Stimulated activated CD4-positive, alpha-beta T cell treated with anti-CD3 and anti-CD28 coated beads, Interleukin-1b, Interleukin-23, amount 100 ng/mL, for 1 hour (primary cell): ENCODE measurements around the gene NPEPL1.
"Not testable (repeated sequence)": the region's sequence is repeated elsewhere in the genome, so short reads cannot be mapped to it uniquely, and the experiment has no call there.

Experiments used
- DNase-seq, 2 donors: peaks; one replicate each; pipeline ENCODE4 v3.0.0-alpha.2; 2020; ENCODE audit warnings: low read depth in 2 of 2

The NPEPL1 gene

DNA sequence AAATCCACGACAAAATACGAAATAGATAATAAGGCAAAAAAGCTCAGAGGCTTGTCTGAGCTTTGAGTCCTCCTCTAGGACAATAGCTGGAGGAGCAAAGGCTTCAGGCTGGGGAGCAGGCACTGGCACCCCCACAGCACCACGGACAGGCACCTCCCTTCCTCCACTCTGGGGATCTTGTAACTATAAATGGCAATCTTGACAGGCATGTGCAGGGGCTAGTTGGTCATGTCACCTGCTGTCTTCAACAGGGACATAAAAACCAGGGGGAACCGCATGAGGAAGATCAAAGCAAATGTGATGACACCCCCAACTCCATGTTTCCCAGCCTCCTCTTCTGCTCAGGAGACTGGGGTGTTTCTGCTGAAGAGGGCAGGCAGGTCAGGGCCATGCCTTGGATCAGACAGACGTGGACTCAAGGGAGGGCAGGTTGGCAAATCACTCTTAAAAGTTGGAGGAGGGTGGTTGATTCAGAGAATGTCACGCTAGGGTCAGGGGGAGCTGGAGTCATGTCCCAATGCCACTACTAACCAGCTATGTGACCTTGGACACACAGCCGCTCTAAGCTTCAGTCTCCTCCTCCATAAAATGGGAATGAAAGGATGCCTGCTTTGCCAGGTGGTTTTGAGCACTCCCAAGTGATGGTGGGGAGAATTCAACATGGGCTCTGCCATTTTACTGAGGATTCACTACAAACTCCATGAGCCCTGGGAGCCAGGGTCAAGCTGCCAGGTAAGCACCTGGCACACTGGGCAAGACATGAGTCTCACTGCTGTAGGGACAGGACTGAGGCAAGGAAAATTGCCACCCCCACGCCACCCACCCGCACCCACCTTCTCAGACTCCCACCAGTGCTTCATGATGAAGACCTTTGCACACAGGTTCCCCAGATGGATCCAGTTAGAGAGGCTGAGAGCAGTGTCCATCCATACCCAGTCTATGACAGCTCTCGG lies 48.0 kb downstream of the NPEPL1 start:
- no peak for DNase-seq

DNA sequence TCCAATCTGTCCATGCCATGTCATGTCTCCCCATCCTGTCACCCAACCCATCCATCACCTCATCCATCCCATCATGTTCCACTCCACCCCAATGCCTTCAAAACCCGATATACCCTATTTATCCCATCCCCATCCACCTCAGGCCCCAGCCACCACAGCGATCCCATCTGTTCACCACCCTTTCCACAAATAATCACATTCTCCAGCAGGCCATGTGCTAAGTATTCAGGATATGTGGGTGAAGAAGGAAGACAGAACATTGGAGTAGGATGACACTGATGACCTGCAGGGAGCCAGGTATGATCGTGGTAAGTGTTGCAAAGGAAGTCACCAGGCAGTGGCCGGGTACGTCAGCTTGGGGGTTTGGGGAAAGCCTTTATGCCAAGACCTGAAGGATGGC lies 48.8 kb downstream of the NPEPL1 start:
- no peak for DNase-seq

DNA sequence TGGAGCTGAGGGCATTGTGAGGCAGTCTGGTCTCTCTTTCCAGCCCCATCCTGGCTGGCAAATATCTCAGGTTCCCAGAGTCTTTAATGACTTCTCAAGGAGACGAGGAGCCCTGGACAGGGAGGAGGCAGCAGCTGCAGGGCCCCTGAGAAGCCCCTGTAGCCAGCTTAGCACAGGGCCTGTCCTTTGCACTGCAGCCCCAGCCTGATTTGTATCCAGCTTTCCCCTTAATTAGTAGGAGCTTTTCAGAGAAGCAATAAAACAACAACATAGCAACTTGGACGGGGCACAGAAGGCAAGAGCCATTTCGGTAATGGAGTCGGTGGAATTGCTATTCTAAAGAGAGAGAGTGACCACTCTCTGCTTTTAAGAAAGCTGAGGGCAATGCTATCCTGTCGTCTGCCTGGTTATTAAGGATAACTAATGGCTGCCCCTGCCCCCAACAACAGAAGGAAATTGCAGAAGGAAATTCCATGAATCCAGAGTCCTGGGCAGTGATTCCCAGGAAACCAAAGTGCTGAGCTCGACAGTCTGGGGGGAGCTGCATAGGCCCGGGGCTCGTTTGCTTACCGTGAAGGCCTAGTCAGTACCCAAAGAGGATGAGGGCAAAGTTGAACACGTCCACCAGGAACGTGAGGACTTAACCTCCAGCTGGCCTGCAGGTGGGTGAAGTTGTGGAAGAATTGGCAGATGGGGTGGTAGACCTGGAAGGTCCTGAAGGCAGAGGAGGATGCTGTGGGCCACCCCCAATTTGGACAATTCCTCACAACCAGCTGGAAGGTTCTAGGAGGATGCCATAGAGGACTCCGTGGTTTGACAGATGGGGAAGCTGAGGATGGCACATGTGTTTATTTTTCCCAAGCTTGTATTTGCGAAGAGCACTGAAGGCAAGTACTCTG lies 50.3 kb downstream of the NPEPL1 start:
- no peak for DNase-seq

DNA sequence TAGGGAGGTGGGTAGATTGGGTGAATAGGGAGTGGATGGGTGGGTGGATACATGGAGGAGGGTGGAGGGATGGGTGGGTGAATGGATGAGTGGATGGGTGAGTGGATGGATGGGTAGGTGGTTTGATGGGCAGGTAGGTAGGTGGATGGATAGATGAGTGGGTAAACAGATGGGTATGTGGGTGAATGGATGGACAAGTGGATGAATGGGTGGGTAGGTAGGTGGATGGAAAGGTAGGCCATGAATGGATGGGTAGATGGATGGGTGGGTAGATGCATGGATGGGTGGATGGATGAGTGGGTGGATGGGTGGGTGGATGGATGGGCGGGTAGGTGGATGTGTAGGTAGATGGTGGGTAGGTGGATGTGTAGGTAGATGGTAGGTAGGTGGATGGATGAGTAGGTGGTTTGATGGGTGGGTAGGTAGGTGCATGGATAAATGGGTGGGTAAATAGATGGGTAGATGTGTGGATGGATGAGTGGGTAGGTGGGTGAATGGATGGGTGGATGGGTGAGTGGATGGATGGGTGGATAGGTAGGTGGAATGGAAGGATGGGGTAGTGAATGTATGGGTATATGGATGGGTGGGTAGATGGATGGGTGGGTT lies 51.4 kb downstream of the NPEPL1 start:
- DNase-seq, result no peak

DNA sequence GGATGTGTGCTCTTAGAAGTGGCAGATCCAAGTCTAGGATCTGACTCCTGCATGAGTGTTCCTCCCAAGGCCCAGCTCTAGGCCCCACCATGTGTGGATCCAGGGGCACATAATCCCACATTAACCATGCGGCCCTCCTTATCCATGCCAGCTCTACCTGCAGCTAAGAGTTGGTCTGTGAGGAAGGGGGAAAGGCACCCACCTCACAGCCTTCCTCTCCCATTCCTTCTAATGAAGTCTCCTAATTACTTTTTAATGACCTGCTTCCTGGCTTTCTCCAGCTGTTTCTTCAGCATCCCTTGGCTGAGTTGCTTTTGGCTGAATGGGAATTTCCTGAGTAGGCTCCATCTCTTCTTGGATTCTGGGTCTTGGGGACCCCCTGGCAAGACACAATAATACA lies 52.2 kb downstream of the NPEPL1 start:
- no peak for DNase-seq

DNA sequence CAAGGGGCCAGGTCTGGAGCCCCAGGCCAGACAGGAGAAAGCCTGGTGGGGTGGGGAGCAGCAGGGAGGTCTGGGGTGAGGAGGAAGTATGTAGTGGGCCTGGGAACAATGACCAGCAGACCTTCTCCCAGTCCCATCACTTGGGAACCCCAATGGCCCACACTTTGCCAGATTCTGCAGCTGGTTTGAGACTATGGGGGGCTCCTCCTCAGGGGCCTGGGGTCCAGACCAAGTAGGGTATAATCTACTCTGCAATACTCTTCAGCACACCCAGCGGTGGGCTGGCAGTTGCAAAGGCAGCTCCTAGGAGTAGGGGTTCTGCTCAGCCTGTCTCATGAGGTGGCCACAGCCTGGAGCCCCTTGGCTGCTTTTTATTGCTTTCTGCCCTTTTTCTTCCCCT lies 52.8 kb downstream of the NPEPL1 start:
- no peak for DNase-seq

DNA sequence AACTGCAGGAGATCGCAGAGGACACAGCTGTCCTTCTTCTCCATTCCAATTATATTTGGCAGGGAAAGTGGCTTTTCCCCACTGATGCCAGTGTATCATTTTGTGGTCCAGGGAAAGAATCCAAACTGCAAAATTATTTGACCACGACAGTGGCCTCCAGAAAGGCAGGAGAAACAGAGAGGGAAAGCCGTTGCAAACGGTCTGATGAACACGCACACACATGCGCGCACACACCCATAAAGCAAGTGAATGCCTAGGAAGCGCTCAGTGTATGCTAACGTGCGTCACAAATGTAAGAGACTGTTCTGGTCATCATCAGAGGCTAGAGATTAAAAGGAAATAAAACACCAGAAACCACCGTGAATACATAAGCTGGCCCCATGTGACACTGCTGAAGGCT lies 54.0 kb downstream of the NPEPL1 start:
- DNase-seq, result no peak

DNA sequence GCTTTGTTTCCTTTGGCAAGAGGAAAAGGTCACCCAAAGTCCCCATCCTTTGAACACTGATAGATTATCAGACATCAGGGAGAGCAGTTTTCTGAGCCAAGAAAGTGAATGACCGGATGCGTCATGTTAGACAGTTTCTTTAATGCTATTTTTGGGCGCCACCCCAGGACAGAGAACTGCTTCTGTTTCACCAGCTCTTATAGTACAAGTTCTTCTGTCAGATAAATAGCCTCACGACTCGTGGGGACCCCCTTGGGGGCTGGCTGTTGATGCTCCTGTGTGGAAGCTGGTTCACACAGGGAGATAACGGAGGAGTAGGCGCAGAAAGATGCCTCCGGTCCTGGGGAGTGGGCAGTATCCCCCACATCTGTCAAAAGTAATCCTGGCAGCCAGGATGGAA lies 54.6 kb downstream of the NPEPL1 start:
- no peak for DNase-seq

DNA sequence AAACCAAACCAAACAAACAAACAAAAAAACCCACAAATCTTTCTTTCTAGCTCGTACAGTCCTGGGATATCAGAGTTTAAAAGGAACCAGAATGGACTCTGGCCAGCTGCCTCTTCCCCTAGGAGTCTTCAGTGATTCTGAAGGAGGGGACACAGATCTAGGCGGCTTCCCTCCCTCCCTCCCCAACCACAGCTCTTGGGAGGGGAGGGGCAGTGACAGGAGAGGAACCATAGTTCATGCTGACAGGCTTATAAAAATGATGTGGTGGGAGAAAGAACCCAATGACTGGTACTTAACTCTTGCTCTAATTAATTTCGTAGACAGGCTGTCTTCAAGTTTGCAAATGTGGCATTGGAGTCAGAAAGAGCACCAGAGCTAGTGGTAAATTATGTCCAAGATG lies 56.0 kb downstream of the NPEPL1 start:
- no peak for DNase-seq

DNA sequence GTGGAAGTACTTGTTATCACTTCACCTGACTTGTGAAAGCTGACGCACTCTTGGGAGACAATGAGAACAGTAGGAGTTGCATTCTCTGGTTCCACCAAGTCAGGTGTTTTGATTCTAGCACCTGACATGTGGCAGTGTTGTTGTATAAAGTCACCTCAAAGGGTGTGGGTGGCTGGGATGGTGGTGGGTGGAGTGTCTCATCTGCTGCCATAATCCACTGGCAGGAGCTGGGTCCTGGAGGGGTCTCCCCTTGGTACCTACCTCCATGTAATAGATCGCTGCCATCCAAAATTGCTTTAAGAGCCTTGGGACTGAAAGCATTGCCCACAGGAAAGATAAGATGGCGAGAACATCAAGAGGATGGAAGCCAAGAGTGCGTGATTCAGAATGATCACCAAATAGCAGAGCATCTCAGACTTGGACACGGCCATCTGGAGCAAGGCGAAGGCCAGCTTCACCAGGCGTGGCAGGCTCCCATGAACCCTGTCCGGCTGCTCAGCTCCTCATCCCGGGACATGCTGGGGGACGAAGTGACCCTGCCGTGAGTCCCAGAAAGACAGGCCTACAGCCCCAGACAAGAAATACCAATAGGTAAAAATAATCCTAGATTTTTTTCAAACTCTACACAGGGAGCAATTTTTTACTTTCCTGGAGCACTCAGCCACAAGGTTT lies 56.6 kb downstream of the NPEPL1 start:
- DNase-seq, result no peak

DNA sequence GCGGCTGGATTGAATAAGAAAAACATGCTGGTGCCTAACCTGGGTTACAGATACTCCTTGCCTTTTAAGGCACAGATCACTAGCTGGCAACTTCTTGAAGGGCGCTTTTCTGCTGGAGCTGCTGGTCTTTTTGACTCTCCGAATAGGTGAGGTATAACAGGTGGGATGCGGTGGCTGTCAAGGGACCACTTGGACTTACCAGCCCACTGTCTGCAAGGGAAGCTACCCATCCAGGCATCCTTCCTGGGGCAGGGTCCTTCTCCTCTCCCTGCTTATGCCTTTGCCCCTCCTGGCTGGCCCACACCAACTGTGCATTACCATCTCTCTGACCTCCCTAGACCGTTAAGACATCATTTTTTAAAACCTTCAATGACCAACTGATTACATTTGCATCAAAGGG lies 57.4 kb downstream of the NPEPL1 start:
- DNase-seq, result no peak

DNA sequence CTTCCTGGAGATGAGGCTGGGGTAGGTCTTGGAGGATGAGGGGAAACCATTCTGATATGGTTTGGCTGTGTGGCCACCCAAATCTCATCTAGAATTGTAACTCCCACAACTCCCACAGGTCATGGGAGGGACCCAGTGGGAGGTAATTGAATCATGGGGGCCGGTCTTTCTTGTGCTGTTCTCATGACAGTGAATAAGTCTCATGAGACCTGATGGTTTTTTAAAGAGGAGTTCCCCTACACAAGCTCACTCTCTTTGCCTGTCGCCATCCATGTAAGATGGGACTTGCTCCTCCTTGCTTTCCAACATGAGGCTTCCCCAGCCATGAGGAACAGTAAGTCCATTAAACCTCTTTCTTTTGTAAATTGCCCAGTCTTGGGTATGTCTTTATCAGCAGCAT lies 58.1 kb downstream of the NPEPL1 start:
- DNase-seq, result not testable (repeated sequence)

DNA sequence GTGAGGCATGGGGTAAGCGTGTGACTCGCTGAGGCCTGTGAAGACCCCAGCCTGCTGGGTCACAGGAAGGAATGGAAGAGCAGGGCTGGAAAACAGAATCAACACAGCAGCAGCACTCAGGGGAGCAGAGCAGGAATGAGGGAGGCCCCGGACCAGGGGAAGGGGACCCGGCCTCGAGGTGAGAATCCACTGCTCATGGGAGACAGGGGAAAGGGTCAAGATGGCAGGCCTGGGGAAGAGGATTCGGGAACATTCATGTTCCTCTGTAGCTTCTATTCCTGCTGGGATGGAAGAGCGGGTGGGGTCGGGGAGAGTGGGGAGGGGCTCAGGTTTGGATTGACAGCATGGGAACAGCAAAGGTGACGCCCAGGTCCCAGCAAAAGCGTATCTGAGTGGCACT lies 59.4 kb downstream of the NPEPL1 start:
- DNase-seq, result no peak

DNA sequence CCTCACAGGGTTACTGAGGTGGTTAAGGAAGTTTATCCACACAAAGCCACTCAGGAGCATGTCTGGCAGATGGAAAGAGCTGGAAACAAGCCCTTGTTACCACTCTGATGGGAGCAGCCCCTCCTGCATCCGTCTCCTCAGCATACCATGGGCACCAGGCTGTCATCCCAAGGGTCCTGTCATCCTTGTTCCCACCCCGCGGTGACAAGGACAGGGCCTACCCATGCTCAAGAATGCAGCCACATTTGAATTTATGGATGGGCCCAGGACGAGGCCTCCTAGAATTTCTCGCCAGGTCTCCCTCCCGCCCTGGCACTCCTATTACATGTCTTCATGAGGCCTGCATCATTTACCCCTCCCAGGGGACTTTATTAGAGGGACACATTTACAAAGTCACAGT lies 60.0 kb downstream of the NPEPL1 start:
- DNase-seq, result no peak

DNA sequence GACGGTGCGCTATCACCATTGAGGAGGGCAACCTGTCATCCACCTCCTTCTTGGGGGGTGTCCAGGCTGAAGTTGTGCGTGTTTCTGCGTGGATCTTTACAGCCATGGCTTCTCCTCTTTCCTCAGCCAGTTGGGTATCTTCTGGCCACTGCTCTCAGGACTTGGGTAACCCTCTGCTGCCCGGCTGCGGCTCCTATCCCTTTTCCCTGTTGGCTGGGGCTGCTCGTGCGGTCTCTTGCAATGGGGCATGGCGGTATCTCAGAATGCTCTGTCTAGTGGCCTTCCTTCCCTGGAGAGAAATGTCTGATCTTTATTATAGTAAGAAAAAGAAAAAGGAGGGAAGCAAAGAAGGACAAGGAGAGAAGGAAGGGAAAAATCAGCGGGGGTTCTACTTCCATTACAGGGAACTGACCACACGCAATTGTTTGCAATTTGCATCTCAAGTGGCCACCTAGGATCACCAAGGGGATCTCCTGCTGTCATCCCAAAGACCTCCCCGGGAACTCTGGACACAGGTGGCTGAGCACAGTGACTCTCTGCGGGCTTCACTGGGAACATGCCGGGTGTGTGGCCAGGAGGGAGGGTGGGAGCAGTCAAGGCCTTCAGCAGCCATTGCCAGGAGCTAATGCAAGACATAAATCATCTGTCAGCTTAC lies 60.8 kb downstream of the NPEPL1 start:
- DNase-seq, result no peak

DNA sequence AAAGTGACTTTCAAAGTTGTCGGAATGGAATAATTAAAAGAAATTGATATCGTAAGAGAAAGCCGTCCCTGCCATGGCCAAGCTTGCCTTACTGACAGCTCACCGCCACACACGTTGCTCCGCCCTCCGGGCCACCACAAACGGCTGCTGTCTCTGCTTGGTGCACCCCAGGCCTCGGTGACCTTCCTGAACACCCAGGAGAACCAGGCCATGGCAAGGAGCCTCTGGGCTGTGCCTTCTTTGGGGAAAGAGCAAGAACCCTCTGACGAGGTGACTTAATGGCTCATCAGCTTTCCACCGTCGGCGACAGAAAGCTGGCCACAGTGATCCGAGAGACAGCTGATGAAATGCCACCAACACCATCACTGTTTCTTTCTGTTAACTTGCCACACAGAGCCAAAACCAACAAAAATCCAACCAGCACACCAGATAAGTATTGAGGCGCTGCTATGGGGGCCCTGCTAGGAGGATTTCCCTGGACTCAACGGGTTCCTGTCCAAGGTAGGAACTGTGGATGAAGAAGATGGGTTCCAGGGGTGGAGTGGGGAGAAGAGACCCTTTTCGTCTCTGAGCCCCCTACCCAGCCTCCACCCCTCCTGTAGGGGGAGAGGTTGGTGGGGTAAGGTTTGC lies 61.4 kb downstream of the NPEPL1 start:
- no peak for DNase-seq

DNA sequence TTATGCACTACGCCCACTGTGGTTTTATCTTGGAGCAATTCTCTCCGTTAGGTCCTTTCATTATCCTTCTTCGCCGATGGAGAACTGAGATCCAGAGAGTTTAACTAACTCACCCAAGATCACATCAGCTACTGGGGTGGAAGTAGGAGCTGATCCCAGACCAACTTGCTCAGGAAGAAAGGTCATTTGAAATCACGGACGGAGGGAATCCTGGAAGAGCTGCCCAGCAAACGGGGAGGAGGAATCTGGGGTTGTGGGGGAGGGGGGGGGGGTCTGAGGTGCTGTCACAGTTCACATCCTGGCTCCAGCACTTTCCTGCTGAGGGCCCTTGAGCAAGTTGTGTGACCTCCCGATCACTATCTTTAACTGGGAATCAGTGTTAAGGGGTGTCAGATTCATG lies 62.0 kb downstream of the NPEPL1 start:
- DNase-seq, result no peak

DNA sequence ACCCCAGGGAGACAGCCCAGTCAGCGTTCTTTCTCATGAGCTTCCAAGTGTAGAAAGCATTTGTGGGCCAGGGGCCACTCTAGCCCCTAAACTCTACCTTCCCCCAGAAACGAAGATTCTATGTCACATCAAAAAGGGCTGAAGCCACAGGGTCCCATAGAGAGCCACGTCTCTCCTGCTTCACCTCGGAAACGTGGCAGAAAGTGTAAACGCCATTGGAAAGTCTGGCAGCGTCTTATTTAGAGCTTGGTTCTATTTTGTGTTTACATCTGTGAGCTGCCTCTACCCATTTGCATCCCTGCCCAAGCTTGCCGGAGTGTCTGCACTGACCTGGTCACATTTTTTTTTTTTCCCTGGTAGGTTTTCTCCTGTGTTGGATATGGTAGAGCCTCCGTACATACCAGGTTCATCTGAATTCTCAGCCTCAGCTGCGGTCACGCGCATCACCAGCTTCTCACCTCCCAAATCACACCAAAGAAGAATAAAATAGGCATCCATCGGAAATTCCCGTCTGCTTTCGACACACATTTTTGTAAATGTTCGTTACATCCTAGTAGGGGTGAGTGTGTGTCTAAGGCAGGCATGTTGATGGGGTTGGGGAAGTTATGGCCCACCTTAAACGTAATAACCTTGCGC lies 62.6 kb downstream of the NPEPL1 start:
- DNase-seq, result no peak

DNA sequence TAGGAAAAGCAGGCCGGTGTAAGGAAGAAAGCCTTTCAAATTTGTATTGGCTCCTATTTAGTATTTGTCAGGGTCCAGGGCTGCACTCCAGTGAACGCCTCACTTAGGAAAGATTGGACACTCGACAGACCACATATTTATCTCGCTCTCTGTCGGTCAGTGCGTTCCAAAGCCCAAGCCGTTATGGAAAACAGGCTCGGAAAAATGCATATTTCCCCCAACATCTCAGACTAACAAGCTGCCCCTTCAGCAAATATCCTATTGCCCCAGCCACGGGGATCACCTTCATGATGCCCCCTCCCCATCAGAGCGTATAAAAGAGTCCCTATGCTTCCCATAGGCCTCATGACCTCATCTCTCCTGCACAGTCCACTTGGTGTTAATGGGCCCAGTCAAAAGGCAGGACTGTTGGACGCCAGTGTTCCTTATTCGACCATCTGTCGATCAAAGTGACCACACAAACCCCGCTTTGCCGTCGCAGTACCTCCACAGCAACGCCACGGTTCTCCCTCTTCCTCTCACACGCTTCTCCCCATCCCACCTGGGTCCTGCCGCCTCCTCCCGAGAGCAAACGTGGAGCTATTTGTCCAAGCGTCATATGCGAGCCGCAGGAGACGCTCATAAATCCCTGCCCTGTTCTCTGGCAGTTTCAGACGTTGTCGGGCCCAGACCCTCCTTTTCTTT lies 63.3 kb downstream of the NPEPL1 start:
- DNase-seq, result no peak

DNA sequence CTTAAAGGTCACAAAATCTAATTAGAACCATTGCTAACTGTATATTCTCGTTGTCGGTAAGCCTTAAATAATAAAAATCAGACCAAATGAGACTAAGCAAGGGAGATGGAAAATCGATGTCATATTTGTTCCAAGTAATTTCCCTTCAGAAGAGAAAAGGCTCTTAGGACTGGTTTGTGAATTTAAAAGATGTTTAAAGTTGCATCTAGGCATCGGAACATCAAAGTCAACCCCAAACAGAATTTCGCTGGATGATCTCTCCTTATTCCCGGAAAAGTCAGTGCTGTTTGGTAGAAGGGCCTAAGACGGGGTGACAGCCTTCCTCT lies 63.8 kb downstream of the NPEPL1 start:
- no peak for DNase-seq
